ENCODE results near the gene WFDC1. TPM values are rescaled to one million over a fixed set of nuclear protein-coding genes. Genes with fewer than 3 reads are reported as not detected.
"Not testable (repeated sequence)": the region's sequence is repeated elsewhere in the genome, so short reads cannot be mapped to it uniquely, and the experiment has no call there.

Gene WFDC1
- polyA plus RNA-seq, 1 donor = 1.8 TPM

DNA sequence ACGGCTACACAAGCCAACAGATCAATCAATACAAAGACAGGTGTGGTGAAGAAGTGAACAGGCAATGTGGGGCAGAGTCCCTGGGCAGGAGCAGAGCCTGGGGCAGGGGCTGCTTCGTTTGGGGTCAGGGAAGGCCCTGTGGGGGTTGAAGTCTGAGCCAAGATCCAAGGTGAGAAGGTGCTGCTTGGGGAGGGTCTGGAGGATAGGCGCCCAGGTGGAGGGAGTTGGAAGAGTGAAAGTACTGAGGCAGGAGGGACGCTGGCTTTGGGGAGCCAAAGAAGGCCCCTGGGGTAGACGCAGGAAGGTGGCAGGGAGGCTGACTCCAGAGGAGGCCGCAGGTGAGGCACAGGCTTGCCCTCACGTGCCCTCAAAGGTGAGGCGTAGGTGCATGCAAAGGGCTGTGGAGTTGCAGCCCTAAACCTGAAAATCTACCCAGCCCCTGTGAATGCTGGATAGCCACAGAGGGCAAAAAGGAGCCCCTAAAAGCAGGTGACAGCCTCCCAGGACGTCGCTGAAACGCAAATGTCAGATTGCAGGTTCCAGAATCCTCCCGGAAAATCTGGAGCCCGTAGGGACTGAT lies 33.3 kb downstream of the WFDC1 start:
- DNase-seq (ENCODE audit: low read depth) = no peak

DNA sequence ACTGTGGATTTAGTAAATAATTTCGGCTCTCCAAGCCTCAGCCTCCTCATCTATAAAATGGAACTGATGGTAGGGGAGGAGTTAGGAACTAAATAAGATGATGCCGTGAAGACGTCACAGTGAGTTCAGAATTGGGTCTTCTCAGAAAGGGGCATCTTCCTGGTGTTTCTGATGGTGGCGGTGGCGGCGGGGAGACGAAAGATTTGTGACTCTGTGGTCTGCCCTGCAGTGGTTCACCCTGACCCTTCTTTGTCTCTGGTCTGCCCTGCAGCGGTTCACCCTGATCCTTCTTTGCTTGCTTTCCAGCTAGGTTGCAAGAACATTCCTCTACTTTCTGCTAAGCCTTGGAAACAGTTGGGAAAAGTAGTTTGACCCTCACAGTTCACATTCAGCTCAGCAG lies 34.3 kb downstream of the WFDC1 start:
- DNase-seq (ENCODE audit: low read depth) = no peak

DNA sequence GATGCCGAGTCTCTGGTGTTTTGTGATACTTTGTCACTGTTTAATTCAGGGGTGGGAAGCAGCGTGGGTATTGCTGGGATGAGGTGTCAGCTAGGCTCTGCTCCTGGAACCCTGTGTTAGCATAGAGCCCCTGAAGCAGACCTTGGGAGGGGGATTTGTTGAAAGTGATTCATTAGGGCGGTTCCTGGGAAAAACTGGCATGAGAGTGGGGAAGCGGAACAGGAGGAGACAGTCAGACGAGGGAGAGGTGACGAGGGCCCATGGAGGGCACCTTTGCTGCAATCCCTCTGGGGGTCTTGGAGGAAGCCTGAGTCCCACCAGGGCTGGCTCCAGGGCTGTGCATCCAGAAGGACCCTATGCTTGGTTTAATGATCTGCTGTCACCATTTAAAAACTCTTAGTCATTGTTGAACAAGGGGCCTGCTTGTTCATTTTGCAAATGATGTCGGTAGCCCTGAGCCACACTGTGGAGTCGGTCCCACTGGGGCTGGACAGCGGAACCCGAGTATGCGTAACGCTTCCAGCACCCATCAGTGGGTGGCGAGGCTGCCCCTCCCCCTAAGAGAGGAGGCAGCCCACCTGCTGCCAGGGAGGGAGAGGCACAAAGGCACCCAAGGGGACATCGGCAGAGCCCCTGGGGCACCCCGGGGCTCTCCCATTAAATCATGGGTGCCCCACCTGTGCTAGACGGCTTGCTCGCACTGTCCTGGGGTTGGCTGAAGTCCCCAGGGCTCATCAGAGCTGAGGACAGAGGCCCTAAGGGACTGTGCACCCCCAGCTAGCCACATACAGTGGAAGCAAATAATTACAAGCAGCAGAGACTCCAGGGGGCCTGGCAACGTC lies 35.4 kb downstream of the WFDC1 start:
- DNase-seq (ENCODE audit: low read depth) = no peak

DNA sequence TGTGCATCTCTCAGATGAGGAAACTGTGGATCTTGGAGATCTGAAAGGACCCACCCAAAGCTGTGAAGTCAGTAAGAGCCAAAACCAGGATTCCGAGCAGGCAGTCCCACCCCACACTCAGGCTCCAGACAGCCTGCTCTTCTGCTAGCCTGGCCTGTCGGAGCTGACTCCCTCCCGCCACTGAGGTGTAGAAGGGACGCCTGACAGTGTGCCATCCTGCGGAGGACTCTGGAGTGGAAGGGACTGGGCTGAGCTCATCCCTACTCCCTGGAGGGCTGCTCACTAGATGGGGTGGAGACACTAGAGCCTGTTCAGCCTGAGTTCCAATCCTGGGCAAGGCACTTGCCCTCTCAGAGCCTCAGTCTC lies 36.0 kb downstream of the WFDC1 start:
- no peak for DNase-seq (ENCODE audit: low read depth)

DNA sequence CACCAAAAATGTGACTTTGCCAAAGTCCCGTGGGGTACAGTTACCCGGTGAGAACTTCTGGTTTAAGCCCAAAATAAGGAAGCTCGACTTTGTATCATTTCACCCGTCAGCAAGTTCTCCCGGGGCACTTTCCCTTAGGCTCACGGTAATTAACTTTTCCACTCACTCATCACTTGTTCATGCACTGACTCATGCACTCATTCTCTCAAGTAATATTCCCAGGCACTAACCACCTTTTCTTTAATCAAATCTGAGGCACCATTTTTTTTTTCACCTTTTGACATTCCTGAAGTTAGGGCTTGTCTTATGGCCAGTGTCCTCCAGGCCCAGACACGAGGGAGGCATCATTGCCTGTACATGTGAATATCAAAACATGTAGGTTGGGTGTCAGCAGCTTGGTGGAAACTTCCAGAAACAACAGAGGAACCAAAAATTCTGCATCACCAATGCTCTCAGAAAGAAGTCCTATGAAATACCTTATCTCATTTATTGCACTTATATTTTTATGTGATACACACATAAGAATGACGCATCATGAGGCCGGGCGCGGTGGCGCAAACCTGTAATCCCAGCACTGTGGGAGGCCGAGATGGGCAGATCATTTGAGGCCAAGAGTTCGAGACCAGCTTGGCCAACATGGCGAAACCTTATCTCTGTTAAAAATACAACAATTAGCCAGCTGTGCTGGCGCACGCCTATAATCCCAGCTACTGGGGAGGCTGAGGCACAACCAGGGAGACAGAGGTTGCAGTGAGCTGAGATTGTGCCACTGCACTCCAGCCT lies 37.5 kb downstream of the WFDC1 start:
- DNase-seq (ENCODE audit: low read depth) = no peak

DNA sequence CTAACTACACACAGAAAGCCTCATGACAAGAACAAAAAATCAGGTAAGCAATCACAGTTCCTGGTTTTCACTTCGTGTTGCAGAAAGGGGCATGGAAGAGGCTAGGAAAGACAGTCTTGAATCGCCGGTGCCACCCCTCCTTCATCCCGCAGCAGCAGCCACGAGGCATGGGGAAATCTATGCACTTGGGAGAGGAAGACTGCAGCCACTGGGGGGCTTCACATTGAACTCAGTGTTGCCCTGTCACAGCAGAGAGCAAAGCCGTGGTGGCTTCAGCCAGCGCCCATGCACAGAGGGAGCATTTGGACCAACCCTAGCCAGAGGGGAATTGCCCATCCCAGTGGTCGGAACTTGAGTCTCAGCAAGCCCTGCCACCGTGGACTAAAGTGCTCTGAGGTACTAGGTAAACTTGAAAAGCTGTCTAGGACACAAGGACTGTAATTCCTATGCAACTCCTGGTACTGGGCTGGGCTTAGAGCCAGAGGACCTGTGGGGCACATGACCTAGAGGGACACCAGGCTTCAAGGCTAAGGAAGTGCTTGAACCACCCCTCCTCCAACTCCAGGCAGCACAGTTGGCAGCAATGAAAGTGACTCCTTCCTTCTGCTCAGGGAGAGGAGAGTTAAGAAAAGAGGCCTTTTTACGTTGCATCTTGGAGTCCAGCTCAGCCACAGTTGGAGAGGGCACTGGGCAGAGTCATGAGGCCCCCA lies 38.5 kb downstream of the WFDC1 start:
- DNase-seq (ENCODE audit: low read depth) = no peak

DNA sequence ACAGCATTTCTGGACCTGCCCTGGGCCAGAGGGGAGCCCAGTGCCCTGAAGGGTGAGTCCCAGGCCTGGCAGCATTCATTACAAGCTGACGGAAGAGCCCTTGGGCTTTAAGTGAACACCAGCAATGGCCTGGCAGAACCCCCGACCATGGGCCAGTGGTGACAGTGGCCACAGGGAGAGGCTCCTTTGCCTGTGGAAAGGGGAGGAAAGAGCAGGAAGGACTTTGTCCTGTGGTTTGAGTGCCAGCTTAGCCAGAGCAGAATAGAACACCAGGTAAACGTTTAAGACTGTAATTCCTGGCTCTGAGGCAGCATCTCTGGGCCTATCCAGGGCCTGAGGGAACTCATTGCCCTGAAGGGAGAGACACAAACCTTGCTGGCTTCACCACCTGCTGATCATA lies 39.4 kb downstream of the WFDC1 start:
- DNase-seq (ENCODE audit: low read depth) = no peak

DNA sequence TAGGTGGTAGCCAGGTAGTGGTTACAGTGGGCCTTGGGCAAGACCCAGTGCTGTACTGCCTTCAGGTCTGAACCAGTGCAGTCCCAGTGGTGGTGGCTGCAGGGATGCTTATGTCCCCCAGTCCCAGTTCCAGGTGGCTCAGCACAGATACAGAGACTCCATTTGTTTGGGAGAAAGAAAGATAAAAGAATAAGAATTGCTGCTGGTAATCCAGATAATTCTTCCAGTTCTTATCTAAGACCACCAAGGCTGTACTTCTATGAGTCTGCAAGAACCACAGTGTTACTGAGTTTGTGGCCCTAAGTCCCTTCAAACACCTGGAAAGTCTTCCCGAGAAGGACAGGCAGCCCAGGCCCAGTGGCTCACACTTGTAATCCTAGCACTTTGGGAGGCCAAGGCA lies 39.8 kb downstream of the WFDC1 start:
- no peak for DNase-seq (ENCODE audit: low read depth)

DNA sequence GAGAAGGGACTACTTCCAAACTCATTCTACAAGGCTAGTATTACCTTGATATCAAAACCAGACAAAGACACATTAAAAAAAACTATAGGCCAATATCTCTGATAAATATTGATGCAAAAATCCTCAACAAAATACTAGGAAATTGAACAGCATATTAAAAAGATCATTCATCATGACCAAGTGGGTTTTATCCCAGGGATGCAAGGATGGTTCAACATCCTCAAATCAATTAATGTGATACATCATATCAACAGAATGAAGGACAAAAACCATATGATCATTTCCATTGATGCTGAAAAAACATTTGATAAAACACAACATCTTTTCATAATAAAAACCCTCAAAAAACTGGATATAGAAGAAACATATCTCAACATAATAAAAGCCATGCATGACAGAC lies 42.6 kb downstream of the WFDC1 start:
- DNase-seq (ENCODE audit: low read depth) = not testable (repeated sequence)

DNA sequence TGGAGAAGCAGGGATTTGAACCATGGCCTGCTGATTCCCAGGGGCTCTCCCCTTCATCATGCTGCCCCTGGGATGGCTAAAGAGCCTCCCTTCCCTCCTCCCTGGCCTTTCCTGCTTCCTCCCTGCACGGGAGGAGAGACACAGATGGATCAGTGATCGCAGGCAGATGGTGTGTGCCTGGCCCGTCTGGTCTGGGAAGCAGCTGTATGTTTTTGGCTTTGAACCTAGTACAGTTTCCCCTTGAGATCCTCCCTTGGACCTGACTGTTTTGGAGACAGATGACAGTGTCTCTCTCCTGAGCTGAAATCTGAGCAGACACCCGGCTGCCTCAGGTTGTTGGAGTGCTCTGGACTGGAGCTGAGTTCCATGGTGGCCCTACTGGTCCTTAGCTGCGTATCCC lies 44.6 kb downstream of the WFDC1 start:
- DNase-seq (ENCODE audit: low read depth) = peak; percentile 24

DNA sequence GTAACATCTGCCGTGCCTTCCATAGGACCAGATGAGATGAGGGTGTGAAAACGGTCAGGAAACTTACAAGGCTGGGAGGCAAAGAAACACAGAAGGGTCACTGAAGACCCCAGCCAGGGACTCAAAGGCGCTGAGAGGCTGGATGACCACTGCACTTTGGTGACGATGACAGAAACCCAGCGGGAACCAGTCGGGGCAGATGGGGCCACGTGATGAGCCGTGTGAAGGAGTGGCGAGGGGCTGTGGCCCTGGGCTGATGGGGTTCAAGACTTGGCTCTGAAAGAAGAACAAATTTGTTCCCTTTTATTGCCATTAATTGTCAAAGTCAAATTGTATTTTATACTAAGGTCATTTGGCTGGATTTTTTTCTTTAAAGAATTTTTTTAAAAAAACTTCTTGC lies 45.1 kb downstream of the WFDC1 start:
- DNase-seq (ENCODE audit: low read depth) = no peak

DNA sequence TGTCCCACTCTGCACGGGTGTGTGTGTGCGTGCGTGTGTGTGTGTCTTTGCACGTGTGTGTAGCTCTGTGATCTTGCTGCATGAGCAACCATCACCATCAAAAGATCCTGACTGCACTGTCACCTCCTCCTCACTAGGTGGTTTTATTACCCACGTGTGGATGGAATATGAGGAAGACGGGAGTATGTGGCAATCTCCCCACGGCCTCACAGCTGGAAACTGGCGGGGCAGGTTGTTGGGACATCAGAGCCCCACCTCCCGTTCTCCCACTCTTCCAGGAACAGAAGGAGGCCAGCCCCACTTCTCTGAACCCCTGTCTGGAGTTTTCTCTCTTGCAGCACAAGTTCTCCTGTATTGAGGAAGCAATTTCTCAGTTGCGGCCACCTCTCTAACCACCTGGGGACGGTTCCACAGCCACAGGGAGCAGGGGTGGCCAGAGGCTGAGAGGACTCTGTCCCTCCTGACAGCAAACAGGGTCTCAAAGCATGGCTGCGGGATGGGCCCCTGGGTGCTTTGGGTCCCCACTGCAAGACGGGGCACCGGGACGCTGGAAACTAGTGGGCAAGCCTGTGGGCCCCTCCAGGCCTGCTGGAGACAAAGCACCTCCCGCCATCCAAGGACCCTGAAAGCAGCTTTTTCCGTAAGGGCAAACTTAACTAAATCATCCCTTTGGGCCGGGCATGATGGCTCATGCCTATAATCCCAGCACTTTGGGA lies 45.8 kb downstream of the WFDC1 start:
- DNase-seq (ENCODE audit: low read depth) = no peak

DNA sequence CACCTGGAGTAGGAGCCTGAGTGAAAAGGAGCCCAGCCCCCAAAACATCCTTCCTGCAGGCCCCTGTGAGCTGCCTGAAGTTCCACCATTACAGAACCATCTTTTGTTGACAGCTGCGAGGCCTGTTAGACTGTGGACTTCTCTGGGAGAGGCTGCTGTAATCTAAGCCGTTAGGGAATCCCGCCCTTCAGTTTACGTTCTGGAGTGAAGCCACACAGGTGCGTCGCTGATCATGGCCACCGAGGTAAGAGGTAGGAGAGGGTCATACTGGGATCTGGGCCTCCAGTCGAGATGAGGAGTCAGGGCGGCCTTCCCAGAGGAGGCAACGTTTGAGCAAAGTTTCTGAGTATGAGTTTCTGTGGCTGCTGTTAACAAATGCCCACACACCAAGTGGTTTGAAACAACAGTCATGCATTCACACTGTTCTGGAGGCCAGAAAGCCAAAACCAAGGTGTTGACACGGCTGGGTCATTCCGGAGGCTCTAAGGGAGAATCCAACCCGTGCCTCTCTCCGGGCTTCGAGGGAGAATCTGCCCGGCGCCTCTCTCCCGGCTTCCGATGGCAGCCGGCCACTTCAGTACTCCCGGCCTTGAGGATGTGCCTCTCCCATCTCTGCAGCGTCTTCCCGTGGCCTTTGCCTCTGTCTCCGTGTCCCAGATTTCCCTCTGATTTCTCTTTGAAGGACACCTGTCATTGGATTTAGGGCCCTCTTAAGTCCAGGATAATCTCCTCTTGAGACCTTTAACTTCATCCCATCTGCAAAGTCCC lies 47.0 kb downstream of the WFDC1 start:
- DNase-seq (ENCODE audit: low read depth) = no peak

DNA sequence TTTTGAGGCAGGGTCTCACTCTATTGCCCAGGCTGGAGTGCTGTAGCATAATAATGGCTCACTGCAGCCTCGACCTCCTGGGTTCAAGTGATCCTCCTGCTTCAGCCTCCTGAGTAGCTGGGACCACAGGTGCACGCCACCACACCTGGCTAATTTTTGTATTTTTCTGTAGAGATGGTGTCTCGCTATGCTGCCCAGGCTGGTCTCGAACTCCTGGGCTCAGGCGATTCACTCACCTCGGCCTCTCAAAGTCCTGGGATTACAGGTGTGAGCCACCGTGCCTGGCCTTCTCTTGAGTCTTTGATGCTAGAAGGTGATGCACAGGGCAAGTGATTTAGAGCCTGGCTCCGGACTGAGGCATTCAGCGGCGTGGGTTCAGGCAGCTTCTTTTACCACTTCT lies 49.1 kb downstream of the WFDC1 start:
- not testable (repeated sequence) for DNase-seq (ENCODE audit: low read depth)

DNA sequence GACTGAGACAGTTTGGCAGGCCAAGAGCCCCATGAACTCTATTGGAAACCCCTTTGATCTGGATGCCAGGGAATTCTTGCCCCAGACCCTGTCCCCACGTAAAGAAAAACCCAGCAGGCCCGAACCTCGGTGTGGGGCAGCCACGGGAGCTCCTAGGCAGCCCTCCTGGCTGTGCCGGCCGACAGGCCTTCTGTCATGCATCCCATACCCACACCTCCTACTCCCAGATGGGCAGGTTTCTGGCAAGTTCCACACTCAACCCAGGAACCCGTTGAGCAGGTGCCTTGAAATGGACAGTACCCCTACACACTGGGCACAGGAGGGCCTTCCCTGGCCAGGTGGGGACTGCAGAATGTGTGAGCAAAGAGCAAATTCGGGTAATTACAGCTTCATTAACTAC lies 50.1 kb downstream of the WFDC1 start:
- DNase-seq (ENCODE audit: low read depth) = no peak

DNA sequence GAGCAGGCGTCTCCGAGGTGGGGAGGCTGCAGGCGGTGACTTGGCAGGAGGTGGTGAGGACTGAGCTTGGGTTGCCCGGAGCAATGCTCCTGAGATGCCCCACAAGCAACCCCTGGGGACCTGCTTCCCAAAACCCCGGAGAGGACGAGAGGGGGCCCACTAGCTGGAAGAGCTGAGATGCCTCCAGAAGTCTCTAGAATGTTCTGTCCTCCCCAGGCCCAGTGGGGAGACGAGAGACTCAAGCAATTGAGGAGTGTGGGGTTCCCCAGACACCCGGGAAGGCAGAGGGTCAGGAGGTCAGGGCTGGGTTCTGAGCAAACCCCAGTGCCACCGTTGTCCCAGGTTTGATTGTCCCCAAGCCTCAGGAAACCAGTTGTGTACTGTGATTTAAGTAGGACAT lies 52.5 kb downstream of the WFDC1 start:
- DNase-seq (ENCODE audit: low read depth) = no peak

DNA sequence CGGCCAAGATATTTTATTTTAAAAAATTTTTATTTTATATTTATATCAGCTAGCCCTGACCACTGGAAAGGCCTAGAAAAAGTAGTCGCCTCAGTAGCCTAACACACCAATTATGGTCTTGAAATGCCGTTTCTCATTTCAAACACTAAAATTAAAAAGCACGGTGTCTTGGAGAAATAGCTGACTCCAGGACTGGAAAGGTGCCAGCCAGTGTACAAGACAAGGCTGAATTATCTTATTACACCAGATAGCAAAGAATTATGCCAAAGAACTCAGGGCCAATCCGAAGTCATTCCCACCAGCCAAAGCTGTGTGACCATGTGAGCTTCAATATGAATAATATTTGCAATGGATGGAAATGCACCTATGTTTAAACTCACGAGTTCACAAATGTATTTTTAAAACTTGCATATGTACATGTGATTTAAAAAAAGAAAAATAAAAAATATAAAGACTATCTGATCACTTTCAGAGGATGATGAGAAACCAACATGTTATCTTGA lies 53.8 kb downstream of the WFDC1 start:
- DNase-seq (ENCODE audit: low read depth) = no peak

DNA sequence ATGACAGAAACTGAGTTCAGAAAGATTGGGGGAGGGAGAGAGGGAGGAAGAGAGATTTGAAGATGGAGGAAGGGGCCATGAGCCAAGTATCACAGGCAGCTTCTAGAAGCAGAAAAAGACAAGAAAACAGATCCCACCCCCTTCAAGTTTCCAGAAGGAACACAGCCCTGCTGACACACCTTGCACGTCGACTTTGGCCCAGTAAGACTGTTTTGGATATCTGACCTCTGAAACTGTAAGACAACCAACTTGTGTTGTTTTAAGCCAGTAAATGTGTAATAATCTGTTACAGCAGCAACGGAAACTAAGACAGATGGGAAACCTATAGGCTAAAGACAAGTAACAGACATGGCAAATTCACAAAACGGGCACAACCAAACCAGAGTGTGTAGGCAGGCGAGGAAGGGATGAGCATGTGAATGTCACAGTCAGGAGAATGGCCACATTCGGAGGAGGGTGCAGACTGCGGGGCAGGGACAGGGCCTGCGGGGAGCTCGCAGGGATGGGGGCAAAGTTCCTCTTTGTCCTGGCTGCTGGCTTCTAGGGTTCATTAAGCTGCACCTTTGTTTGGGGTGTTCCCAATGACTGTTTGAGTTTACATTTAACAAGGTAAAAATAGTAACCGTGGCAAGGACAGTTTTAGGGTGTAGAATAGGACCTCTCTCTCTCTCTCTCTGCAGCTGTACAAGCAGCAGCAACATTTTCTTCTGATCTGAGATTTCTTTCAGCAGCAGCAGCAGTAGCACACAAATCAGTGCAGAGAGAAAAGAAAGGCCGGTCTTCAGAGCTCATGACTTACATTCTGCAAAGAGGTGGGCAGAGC lies 55.4 kb downstream of the WFDC1 start:
- no peak for DNase-seq (ENCODE audit: low read depth)

DNA sequence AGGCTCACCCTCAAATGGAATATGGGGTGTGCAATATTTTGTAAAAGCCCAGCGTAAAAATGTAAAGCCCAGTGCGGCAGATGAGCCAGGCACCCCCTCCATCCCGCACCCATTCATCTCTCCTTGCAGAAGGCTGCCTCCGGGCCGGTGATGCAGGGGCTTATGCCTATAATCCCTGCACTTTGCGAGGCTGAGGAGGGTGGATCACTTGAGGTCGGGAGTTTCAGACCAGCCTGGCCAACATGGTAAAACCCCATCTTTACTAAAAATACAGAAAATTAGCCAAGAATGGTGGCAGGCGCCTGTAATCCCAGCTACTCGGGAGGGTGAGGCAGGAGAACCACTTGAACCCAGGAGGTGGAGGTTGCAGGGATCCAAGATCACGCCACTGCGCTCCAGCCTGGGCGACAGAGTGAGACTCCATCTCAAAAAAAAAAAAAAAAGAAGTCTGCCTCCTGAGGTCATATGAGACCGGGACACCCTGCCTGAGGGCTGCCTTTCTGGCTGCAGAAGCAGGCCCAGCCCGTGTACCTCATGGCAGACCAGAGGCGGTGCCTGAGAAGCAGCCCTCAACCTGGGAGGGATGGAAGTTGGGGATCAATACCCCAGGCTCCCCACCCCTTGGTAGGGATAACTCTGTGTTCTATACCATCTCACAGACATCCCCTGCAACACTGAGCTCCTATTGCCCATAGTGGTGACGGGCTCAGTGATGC lies 56.2 kb downstream of the WFDC1 start:
- DNase-seq (ENCODE audit: low read depth) = no peak

Data from forelimb muscle (tissue), 1 donor.